Measurements from ENCODE around the gene TMEM87A. TPM values are rescaled to one million over a fixed set of nuclear protein-coding genes. Genes with fewer than 3 reads are reported as not detected.

The TMEM87A gene, protein sequence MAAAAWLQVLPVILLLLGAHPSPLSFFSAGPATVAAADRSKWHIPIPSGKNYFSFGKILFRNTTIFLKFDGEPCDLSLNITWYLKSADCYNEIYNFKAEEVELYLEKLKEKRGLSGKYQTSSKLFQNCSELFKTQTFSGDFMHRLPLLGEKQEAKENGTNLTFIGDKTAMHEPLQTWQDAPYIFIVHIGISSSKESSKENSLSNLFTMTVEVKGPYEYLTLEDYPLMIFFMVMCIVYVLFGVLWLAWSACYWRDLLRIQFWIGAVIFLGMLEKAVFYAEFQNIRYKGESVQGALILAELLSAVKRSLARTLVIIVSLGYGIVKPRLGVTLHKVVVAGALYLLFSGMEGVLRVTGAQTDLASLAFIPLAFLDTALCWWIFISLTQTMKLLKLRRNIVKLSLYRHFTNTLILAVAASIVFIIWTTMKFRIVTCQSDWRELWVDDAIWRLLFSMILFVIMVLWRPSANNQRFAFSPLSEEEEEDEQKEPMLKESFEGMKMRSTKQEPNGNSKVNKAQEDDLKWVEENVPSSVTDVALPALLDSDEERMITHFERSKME
- total RNA-seq, result 75.4 TPM

GRCh38 chr15:42272939-42273899, at the start of gene TMEM87A, which contains the start of gene GANC:
TMEM87A (minus strand) TSS chr15:42273433; CDS start chr15:42273398, 35 bp downstream.
GANC (plus strand) TSS chr15:42273201; CDS start chr15:42274482, 1,281 bp downstream.

DNA sequence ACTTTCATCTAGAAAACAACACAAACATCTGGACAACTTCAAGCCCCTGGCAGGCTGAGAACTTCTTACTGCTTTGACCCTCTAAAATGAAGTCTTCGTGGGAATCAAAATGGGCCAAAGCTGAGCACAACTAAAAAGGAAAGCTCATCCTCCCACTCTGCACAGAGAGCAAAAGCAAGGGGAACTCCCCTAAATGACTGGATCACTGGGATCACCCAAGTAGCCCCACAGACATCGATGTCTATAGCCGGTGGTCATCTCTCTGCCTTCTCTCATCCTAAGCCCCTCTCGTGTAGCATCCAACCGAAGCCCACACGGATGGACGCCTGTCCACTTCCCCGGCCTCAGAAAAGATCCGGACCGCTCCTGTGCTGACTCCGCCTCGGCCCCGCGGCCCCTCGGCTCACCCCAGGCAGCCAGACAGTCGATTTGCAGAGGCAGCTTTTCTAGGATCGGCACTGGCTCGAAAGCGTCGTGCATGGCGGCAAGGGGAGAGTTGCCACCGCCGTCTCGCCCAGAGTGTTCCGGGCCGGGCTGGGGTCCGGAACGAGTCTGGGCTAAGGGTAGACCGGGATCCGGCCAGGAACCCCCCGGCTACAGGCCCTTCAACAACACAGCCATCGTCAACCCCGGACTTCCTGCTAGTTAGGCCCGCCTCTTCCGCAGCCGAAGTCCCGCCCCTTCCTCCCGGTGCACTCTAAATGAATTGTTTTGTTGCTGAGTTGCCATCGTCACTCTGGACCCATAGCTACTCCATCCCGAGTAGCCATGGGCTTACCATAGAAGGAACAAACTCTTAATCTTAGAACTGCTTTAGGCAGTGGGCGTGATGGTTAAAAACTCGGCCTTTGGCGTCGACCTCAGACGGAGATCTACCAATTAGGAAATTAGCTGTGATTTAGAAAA, 65.3 kb downstream of the TMEM87A start, which contains the start of gene VPS39:
Gene VPS39 (minus strand): TSS at position 631 of the 906 bp plus-strand sequence. CDS start 151 bp downstream, at position 480.

Small RNA genes lying within 50 kb of the gene (small RNA-seq; reads per million reads assigned to genes)
- 0.18 reads per million for gene MIR627

Other genes starting within 250 kb of the TMEM87A start
- under 0.01 TPM for gene PLA2G4D, start 178.9 kb downstream of the TMEM87A start, total RNA-seq
- gene PLA2G4F, start 116.8 kb downstream of the TMEM87A start, total RNA-seq, result not detected
- gene VPS39, start 65.1 kb downstream of the TMEM87A start, total RNA-seq, result 56.5 TPM
- 12.9 TPM for gene GANC, start 232 bp downstream of the TMEM87A start, total RNA-seq
- 2.5 TPM for gene CAPN3, start 86.1 kb upstream of the TMEM87A start, total RNA-seq
- gene ZNF106, start 217.7 kb upstream of the TMEM87A start, total RNA-seq, result 63.9 TPM
- gene SNAP23, start 222.2 kb upstream of the TMEM87A start, total RNA-seq, result 30.2 TPM